IPS-20b (cell line): ENCODE measurements around the gene KNTC1.
"Not testable (repeated sequence)": the region's sequence is repeated elsewhere in the genome, so short reads cannot be mapped to it uniquely, and the experiment has no call there.

Experiments
- H3K27ac ChIP-seq: one replicate; pipeline ENCODE4 v1.5.1; 2013; ENCODE audit warnings: low read length
- H3K27me3 ChIP-seq: 2 replicates; pipeline ENCODE4 v1.6.1; 2013; ENCODE audit warnings: mild to moderate bottlenecking, low read length, inconsistent platforms; ENCODE audit not compliant: insufficient read depth
- H3K36me3 ChIP-seq: 2 replicates; pipeline ENCODE4 v1.6.1; 2013; ENCODE audit warnings: low read depth, mild to moderate bottlenecking, inconsistent platforms, low read length, moderate library complexity; ENCODE audit not compliant: insufficient read depth
- H3K4me1 ChIP-seq: 2 replicates; pipeline ENCODE4 v1.6.1; 2013; ENCODE audit warnings: mild to moderate bottlenecking, control low read depth, inconsistent platforms, low read length, moderate library complexity; ENCODE audit not compliant: insufficient read depth
- H3K4me3 ChIP-seq: 2 replicates; pipeline ENCODE4 v1.5.1; 2013; ENCODE audit warnings: mild to moderate bottlenecking, low read length, inconsistent platforms
- H3K9ac ChIP-seq: 2 replicates; pipeline ENCODE4 v1.6.1; 2013; ENCODE audit warnings: low read depth, mild to moderate bottlenecking, inconsistent platforms, low read length, moderate library complexity
- H3K9me3 ChIP-seq: 2 replicates; pipeline ENCODE4 v1.6.1; 2013; ENCODE audit warnings: mild to moderate bottlenecking, low read depth, low read length, inconsistent platforms; ENCODE audit not compliant: insufficient read depth

Gene KNTC1

GRCh38 chr12:122499991-122500684, 26.9 kb upstream of the KNTC1 start:
- H3K36me3 ChIP-seq = peaks cover 48% of the 10 kb centered on the region
- no peaks in the 10 kb centered on the region for H3K27me3 ChIP-seq
- no peaks in the 10 kb centered on the region for H3K9me3 ChIP-seq
- H3K4me3 ChIP-seq = peak overlapping the region; percentile 75
- peak overlapping the region; percentile 83 for H3K9ac ChIP-seq
- peak overlapping the region; percentile 75 for H3K27ac ChIP-seq
- H3K4me1 ChIP-seq = peaks cover 5% of the 10 kb centered on the region; the same call in 1 of the 2 replicates

GRCh38 chr12:122500685-122501488, 26.2 kb upstream of the KNTC1 start, which contains the start of gene ZCCHC8:
TSS of gene ZCCHC8 (minus strand) at chr12:122500932. CDS start at chr12:122500840, 92 bp downstream.
- H3K27ac ChIP-seq = peak within 1 kb of the TSS; percentile 75
- peak within 1 kb of the TSS; percentile 83 for H3K9ac ChIP-seq
- peaks cover 49% of the 10 kb centered on the region for H3K36me3 ChIP-seq
- no peaks in the 10 kb centered on the region for H3K27me3 ChIP-seq
- peak within 1 kb of the TSS; percentile 75 for H3K4me3 ChIP-seq
- H3K9me3 ChIP-seq = no peaks in the 10 kb centered on the region
- peaks cover 5% of the 10 kb centered on the region; the same call in 1 of the 2 replicates for H3K4me1 ChIP-seq

GRCh38 chr12:122501489-122501989, 25.5 kb upstream of the KNTC1 start:
- H3K27ac ChIP-seq = peak overlapping the region; percentile 66
- H3K36me3 ChIP-seq = peaks cover 50% of the 10 kb centered on the region
- H3K4me3 ChIP-seq = peak overlapping the region; percentile 75
- H3K9me3 ChIP-seq = no peaks in the 10 kb centered on the region
- H3K27me3 ChIP-seq = no peaks in the 10 kb centered on the region
- peak overlapping the region; percentile 83; the same call in 1 of the 2 replicates for H3K9ac ChIP-seq
- H3K4me1 ChIP-seq = peaks cover 5% of the 10 kb centered on the region; the same call in 1 of the 2 replicates

GRCh38 chr12:122503147-122503751, 23.8 kb upstream of the KNTC1 start:
- Histone ChIP-seq H3K4me1 (peaks cover 5% of the 10 kb centered on the region; the same call in 1 of the 2 replicates), H3K27ac (no peak overlapping the region), H3K36me3 (peaks cover 53% of the 10 kb centered on the region), H3K9me3 (no peaks in the 10 kb centered on the region), H3K27me3 (no peaks in the 10 kb centered on the region), H3K9ac (no peak overlapping the region), H3K4me3 (no peak overlapping the region)

- Histone ChIP-seq H3K27me3 (no peaks in the 10 kb centered on the region), H3K27ac (no peak overlapping the region), H3K4me1 (peaks cover 3% of the 10 kb centered on the region; the same call in 1 of the 2 replicates), H3K9ac (no peak overlapping the region), H3K4me3 (no peak overlapping the region), H3K36me3 (peaks cover 60% of the 10 kb centered on the region), H3K9me3 (no peaks in the 10 kb centered on the region)
These were observed 23.1 kb upstream of the KNTC1 start for GRCh38 chr12:122503783-122504590.

- H3K9ac ChIP-seq = no peak overlapping the region
- H3K4me1 ChIP-seq = peaks cover 3% of the 10 kb centered on the region; the same call in 1 of the 2 replicates
- no peak overlapping the region for H3K27ac ChIP-seq
- H3K9me3 ChIP-seq = no peaks in the 10 kb centered on the region
- H3K36me3 ChIP-seq = peaks cover 75% of the 10 kb centered on the region
- H3K27me3 ChIP-seq = no peaks in the 10 kb centered on the region
- no peak overlapping the region for H3K4me3 ChIP-seq
These were observed 21.5 kb upstream of the KNTC1 start for GRCh38 chr12:122505419-122506051.

GRCh38 chr12:122506393-122506938, 20.6 kb upstream of the KNTC1 start:
- H3K9ac ChIP-seq = no peak overlapping the region
- H3K4me3 ChIP-seq = no peak overlapping the region
- H3K4me1 ChIP-seq = peaks cover under 1% of the 10 kb centered on the region; the same call in 1 of the 2 replicates
- H3K36me3 ChIP-seq = peaks cover 85% of the 10 kb centered on the region
- H3K27ac ChIP-seq = no peak overlapping the region
- no peaks in the 10 kb centered on the region for H3K27me3 ChIP-seq
- no peaks in the 10 kb centered on the region for H3K9me3 ChIP-seq

- no peaks in the 10 kb centered on the region for H3K9me3 ChIP-seq
- H3K9ac ChIP-seq = no peak overlapping the region
- no peak overlapping the region for H3K4me3 ChIP-seq
- no peak overlapping the region for H3K27ac ChIP-seq
- H3K36me3 ChIP-seq = peaks cover 99% of the 10 kb centered on the region
- H3K27me3 ChIP-seq = no peaks in the 10 kb centered on the region
- H3K4me1 ChIP-seq = no peaks in the 10 kb centered on the region
These were observed 18.9 kb upstream of the KNTC1 start for GRCh38 chr12:122508163-122508562.

- not testable (repeated sequence) for H3K27ac ChIP-seq, H3K4me1 ChIP-seq, H3K9ac ChIP-seq, H3K27me3 ChIP-seq, H3K4me3 ChIP-seq, H3K9me3 ChIP-seq
- peaks cover 99% of the 10 kb centered on the region for H3K36me3 ChIP-seq
These were observed 14.0 kb upstream of the KNTC1 start for GRCh38 chr12:122513028-122513427.

- Histone ChIP-seq H3K9me3 (no peaks in the 10 kb centered on the region), H3K27ac (no peak overlapping the region), H3K36me3 (peaks cover 99% of the 10 kb centered on the region), H3K9ac (no peak overlapping the region), H3K4me3 (no peak overlapping the region), H3K4me1 (no peaks in the 10 kb centered on the region), H3K27me3 (no peaks in the 10 kb centered on the region)
These were observed 13.4 kb upstream of the KNTC1 start for GRCh38 chr12:122513660-122514059.
